T-helper 17 cell (primary cell): ENCODE results near the gene PLCL2. TPM values are rescaled to one million over a fixed set of nuclear protein-coding genes. Genes with fewer than 3 reads are reported as not detected.

Source experiments
- ATAC-seq: fragments of 150-1000 bp; cut with Tn5 transposase; 2 replicates; pipeline ENCODE4 v1.10.0; 2021; ENCODE audit warnings: mild to moderate bottlenecking, moderate library complexity
- DNase-seq, 3 donors: peaks; one replicate each; pipeline versions ENCODE4 v3.0.0 to v3.0.0-alpha.2; 2020 to 2021
- H3K9me3 ChIP-seq: one replicate; pipeline ENCODE4 v1.7.0; 2013; ENCODE audit warnings: low read length, mild to moderate bottlenecking; ENCODE audit not compliant: control insufficient read depth, poor library complexity, severe bottlenecking
- H3K27ac Mint-ChIP-seq: one replicate; pipeline ENCODE4 v1.8.0; 2022; ENCODE audit warnings: mild to moderate bottlenecking, moderate library complexity, mixed read lengths
- H3K27me3 Mint-ChIP-seq: one replicate; pipeline ENCODE4 v1.8.0; 2022; ENCODE audit warnings: mixed read lengths
- H3K36me3 Mint-ChIP-seq: one replicate; pipeline ENCODE4 v1.8.0; 2022; ENCODE audit warnings: low read depth, mixed read lengths
- H3K4me1 Mint-ChIP-seq: one replicate; pipeline ENCODE4 v1.8.0; 2022; ENCODE audit warnings: mild to moderate bottlenecking, mixed read lengths
- H3K4me3 Mint-ChIP-seq: one replicate; pipeline ENCODE4 v1.8.0; 2022; ENCODE audit warnings: mild to moderate bottlenecking, moderate library complexity, mixed read lengths
- total RNA-seq, 4 donors: library from RNA in 2 of 4; stranded (reverse) in 2 of 4; gene quantifications; one replicate each; pipeline ENCODE4 v1.2.3 and lab custom pipeline; 2022 to 2026

The PLCL2 gene
- total RNA-seq, 2 donors from 2014 or later: 53.5 to 55.3 TPM

DNA sequence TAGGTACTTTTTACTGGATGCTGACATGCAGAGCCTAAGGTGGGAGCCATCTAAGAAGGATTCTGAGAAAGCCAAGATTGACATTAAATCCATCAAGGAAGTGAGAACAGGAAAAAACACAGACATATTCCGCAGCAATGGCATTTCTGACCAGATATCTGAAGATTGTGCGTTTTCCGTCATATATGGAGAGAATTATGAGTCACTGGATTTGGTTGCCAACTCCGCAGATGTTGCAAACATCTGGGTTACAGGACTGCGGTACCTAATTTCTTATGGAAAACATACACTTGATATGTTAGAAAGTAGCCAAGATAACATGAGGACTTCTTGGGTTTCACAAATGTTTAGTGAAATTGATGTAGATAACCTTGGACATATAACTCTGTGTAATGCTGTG lies 125.1 kb downstream of the PLCL2 start:
- ATAC-seq: no peak
- Mint-ChIP-seq H3K27me3 (no peaks in the 10 kb centered on the region), H3K4me3 (no peak overlapping the region), H3K36me3 (peaks cover 3% of the 10 kb centered on the region), H3K27ac (no peak overlapping the region), H3K4me1 (peaks cover 29% of the 10 kb centered on the region)
- no peak for DNase-seq
- no peaks in the 10 kb centered on the region for H3K9me3 ChIP-seq

DNA sequence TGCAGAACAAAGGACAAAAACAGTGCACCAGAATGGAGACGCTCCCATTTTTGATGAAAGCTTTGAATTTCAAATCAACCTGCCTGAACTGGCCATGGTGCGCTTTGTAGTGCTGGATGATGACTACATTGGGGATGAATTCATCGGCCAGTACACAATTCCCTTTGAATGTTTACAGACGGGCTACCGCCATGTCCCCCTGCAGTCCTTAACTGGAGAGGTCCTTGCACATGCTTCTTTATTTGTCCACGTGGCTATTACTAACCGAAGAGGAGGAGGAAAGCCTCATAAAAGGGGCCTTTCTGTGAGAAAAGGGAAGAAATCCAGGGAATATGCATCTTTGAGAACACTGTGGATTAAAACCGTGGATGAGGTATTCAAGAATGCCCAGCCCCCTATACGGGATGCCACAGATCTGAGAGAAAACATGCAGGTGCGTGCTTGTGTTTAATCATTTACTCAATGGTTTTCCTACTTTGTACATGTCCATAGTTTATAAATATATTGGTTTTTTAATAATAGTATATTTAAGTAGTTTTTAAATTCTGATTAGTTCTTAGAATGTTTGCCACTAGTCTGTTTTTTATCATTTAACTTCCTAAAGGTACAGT lies 127.1 kb downstream of the PLCL2 start:
- Mint-ChIP-seq H3K36me3 (peaks cover 5% of the 10 kb centered on the region), H3K4me3 (no peak overlapping the region), H3K27ac (no peak overlapping the region), H3K4me1 (peaks cover 19% of the 10 kb centered on the region), H3K27me3 (no peaks in the 10 kb centered on the region)
- no peak for DNase-seq
- ATAC-seq: no peak
- no peaks in the 10 kb centered on the region for H3K9me3 ChIP-seq

DNA sequence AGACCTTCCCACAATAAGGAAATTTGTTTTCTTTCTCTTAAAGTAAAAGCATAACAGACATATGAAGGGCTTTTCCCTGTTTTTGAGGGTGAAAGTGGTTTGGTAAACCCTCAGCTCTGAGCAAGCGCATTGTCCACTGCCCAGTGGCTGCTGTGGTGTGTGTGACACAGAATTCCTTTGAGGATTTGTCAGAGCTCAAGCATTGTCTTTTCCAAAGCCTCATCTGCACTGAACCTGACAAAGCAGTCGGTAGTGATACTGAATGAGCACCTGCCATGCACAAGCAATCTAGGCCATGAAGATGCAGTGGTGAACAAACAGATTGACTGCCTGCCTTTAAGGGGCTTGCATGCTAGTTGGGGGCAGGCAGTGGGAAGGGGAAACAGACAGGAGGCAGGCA lies 128.3 kb downstream of the PLCL2 start:
- no peaks in the 10 kb centered on the region for H3K27me3 Mint-ChIP-seq
- H3K4me1 Mint-ChIP-seq: peaks cover 21% of the 10 kb centered on the region
- H3K27ac Mint-ChIP-seq: peak overlapping the region; percentile 29
- no peak overlapping the region for H3K4me3 Mint-ChIP-seq
- ATAC-seq (no peak), DNase-seq (no peak)
- H3K9me3 ChIP-seq: no peaks in the 10 kb centered on the region
- peaks cover 5% of the 10 kb centered on the region for H3K36me3 Mint-ChIP-seq

DNA sequence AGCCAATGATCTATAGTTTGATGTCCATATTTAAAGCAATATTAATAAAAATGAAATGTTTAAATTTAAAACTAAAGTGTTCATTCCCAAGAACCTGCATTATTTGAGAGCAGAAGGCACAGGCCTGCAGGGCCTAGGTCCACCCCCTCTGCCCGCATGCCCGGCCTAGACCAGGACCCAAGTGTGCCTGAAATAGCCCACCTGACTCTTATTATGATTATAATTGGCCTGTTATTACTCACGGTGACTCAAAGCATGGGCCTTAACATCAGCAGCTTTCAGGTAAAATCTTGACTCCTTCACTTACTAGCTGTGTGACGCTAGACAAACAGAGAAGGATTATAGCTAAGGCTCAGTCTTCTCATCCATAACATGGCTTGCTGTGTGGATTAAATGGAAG lies 128.8 kb downstream of the PLCL2 start:
- Mint-ChIP-seq H3K36me3 (peaks cover 5% of the 10 kb centered on the region), H3K4me3 (no peak overlapping the region), H3K27me3 (no peaks in the 10 kb centered on the region), H3K27ac (peak overlapping the region; percentile 29), H3K4me1 (peaks cover 21% of the 10 kb centered on the region)
- ATAC-seq: no peak
- no peaks in the 10 kb centered on the region for H3K9me3 ChIP-seq
- no peak for DNase-seq

DNA sequence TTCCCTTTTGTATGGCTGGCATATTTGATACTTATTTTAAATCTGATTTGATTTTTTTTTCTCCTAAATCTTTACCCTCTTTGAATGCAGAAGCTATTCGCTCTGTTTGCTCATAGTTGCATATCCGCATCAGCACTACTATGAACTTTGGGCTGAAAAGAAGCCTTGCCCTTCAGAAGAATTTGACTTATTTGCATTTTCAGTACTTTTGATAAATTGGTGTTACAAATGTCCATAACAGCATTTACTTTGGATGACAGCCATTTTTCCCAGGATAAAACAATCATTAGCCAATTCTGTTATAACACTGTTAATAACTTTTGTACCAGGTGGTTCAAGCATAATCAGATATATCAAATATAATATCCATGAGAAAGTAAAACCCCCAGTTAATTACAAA lies 129.5 kb downstream of the PLCL2 start:
- Mint-ChIP-seq H3K4me1 (peaks cover 21% of the 10 kb centered on the region), H3K4me3 (no peak overlapping the region), H3K27me3 (no peaks in the 10 kb centered on the region), H3K36me3 (peaks cover 5% of the 10 kb centered on the region), H3K27ac (peak overlapping the region; percentile 29)
- no peak for DNase-seq
- H3K9me3 ChIP-seq: no peaks in the 10 kb centered on the region
- no peak for ATAC-seq

DNA sequence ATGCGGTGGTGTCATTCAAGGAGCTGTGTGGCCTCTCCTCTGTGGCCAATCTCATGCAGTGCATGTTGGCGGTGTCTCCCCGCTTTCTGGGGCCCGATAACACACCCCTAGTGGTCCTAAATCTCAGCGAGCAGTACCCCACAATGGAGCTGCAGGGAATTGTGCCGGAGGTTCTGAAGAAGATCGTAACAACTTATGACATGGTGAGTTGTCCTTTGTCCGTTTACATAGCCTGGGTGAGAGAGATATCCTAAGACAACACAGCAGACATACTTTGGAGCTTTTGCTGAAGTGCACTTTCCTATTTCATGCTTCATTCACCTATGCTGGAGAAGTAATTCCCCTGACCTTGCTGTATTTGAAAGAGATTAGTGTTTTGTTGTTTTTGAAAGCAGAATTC lies 130.0 kb downstream of the PLCL2 start:
- H3K9me3 ChIP-seq: no peaks in the 10 kb centered on the region
- H3K4me3 Mint-ChIP-seq: no peak overlapping the region
- H3K36me3 Mint-ChIP-seq: peaks cover 5% of the 10 kb centered on the region
- peak overlapping the region; percentile 29 for H3K27ac Mint-ChIP-seq
- DNase-seq (no peak), ATAC-seq (no peak)
- peaks cover 21% of the 10 kb centered on the region for H3K4me1 Mint-ChIP-seq
- no peaks in the 10 kb centered on the region for H3K27me3 Mint-ChIP-seq

DNA sequence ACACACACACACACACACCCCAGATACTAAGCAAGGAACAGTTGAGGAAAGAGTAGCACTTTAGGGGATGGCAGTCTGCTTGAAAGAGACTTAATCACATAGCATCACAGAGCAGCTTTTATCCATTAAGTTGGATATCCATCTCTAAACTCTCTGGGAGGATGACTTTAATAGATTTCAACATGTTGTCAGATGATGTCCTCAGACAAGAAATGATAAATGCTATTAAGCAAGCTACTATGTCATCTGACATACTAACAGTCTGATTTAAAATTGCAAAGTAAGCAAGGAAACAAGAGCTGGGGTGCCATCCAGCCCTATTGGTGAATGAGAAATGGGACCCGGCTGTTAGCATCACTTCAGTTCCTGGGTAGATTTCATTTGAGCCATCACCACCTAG lies 136.9 kb downstream of the PLCL2 start:
- DNase-seq (no peak), ATAC-seq (no peak)
- Mint-ChIP-seq H3K27me3 (no peaks in the 10 kb centered on the region), H3K36me3 (peaks cover 3% of the 10 kb centered on the region), H3K27ac (peak overlapping the region; percentile 73), H3K4me3 (no peak overlapping the region), H3K4me1 (peaks cover 39% of the 10 kb centered on the region)
- H3K9me3 ChIP-seq: no peaks in the 10 kb centered on the region

DNA sequence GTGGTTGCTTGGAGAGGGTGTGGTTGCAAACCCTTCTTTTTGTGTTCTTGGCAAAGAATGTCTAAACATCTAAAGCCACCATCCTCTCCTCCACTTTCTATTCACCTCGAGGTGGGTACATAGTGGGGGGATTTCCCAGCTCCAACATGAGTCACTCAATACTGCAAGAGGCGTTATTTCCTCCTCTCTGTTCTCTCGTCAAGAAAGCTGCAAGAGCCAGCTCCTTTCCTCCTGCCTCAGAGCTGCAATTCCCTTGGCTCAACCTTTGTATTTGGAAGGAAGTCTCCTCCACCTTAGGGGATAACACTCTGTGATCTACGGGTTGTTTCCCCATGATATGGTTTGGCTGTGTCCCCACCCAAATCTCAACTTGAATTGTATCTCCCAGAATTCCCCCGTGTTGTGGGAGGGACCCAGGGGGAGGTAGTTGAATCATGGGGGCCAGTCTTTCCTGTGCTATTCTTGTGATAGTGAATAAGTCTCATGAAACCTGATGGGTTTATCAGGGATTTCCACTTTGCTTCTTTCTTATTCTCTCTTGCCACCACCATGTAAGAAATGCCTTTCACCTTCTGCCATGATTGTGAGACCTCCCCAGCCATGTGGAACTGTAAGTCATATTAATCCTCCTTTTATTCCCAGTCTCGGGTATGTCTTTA lies 138.4 kb downstream of the PLCL2 start:
- H3K36me3 Mint-ChIP-seq: peaks cover 5% of the 10 kb centered on the region
- H3K27ac Mint-ChIP-seq: peak overlapping the region; percentile 73
- H3K4me3 Mint-ChIP-seq: peak overlapping the region; percentile 73
- peak; percentile 98 for ATAC-seq
- peak in 1 of 3 donors; percentile 14 for DNase-seq
- peaks cover 40% of the 10 kb centered on the region for H3K4me1 Mint-ChIP-seq
- no peaks in the 10 kb centered on the region for H3K27me3 Mint-ChIP-seq
- no peaks in the 10 kb centered on the region for H3K9me3 ChIP-seq

DNA sequence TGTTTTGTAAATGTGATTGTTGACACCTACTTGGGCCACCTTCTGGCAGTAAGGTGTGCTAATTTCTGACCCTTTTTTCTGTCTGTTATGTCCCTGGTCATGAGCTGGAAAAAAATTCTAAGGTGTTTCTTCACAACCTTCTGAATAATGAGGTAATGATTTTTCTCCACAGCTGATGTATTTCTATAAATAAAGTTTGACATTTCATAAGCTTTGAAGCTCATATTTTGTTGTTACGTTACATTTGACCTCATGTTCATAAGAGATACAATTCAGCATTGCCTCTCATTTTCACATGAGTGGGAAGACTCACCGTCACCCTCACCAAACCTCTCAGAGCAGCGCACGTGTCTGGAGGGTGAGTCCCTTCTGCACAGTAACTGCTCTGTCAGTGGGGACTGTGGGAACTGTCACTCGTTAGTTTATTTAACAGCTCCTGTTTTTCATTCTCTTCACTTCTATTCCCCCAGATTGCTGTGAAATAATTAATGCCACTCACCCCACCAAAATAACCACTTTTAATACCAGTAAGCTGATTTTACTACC lies 140.9 kb downstream of the PLCL2 start:
- H3K27ac Mint-ChIP-seq: peak overlapping the region; percentile 24
- no peak for ATAC-seq
- H3K4me3 Mint-ChIP-seq: no peak overlapping the region
- H3K27me3 Mint-ChIP-seq: no peaks in the 10 kb centered on the region
- H3K9me3 ChIP-seq: no peaks in the 10 kb centered on the region
- H3K36me3 Mint-ChIP-seq: peaks cover 5% of the 10 kb centered on the region
- H3K4me1 Mint-ChIP-seq: peaks cover 63% of the 10 kb centered on the region
- no peak for DNase-seq

DNA sequence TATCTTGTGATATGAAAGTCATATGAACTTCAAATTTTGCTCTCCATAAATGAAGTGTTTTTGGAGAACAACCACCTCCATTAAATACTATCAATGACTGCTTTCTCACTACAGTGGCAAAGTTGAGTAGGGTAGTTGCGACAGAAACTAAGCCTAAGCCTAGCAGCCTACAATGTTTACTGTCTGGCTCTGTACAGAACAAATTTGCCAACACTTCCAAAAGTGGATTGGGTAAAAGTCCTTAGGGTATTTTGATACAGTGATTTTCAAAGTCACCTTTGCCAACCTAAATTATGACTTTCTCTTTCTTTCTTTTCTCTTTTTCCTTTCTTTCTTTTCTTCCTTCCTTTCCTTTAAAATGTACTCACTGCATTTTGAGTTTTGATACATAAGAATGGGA lies 142.6 kb downstream of the PLCL2 start:
- Mint-ChIP-seq H3K4me1 (peaks cover 60% of the 10 kb centered on the region), H3K27ac (no peak overlapping the region)
- no peak for ATAC-seq

DNA sequence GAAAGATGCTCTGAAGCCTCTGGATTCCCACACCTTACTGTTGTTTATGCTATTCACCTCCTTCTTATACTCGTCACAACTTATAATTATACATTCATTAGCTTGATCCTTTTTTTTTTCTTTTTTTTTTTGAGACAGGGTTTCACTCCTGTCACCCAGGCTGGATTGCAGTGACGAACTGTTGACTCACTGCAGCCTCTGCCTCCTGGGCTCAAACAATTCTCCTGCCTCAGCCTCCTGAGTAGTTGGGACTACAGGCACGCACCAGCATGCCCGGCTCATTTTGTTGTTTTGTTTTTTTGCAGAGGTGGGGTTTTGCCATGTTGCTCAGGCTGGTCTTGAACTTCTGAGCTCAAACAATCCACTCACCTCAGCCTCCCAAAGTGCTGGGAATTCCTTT lies 143.6 kb downstream of the PLCL2 start:
- Mint-ChIP-seq H3K36me3 (peaks cover 2% of the 10 kb centered on the region), H3K27me3 (no peaks in the 10 kb centered on the region), H3K4me1 (peaks cover 54% of the 10 kb centered on the region), H3K4me3 (peak overlapping the region; percentile 25), H3K27ac (peak overlapping the region; percentile 65)
- DNase-seq: no peak
- H3K9me3 ChIP-seq: no peaks in the 10 kb centered on the region
- ATAC-seq: no peak

More for the DNA sequence above, 142.6 kb downstream of the PLCL2 start:
- Mint-ChIP-seq H3K36me3 (peaks cover 2% of the 10 kb centered on the region), H3K4me3 (no peak overlapping the region), H3K27me3 (no peaks in the 10 kb centered on the region)
- H3K9me3 ChIP-seq: no peaks in the 10 kb centered on the region
- no peak for DNase-seq

DNA sequence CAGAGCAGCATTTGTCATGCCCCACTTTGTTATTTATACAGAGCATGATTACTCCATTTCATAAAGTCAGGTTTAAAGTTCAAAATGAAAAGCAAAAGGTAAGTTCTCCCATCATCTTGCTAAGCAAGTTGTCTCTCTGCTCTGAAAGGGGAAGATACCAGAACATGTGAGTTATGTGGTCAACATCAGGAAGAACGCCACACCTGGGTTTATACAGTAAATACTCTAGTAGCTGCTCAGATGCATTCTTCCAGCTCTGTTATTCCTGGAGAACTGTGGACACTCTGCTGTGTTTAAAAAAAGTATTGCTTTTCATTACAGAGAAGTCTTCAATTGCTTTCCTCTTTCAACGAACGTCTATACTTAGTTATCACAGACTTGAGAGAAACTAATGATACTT lies 145.7 kb downstream of the PLCL2 start:
- Mint-ChIP-seq H3K36me3 (peaks cover 10% of the 10 kb centered on the region), H3K27me3 (no peaks in the 10 kb centered on the region), H3K4me3 (no peak overlapping the region), H3K4me1 (peaks cover 49% of the 10 kb centered on the region), H3K27ac (peak overlapping the region; percentile 65)
- no peak for DNase-seq
- ATAC-seq: peak; percentile 64
- no peaks in the 10 kb centered on the region for H3K9me3 ChIP-seq

DNA sequence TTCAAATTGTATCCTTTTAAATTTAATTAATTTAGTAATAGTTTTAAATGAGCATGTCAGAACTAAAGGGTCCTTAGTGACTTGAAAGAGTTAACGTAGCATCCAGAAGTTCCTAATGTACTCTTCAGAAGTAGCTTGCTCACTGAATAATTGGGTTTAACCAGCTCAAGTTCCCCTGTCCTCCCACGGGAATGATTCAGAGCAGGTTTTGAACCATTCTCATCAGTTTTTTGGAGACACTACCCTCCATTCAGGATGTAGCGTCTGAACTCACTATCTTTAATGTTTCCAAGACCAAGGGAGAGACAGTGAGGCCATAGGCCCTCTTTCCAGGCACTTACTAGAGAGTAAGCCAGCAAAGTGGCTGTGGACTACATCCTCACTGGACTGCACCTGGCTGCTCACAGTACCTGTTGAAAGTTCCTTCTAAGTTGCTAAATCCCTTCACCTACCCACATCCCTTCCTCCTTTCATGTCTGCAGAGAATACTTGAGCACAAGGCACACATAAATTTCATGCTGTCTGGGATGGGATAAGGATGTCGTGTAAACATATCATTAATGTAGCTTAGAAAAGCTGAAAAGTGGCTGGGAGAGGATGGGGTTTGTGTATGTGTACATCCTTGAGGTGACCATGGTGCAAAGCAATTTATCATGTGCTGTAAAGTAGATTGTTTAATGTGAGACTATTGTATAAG lies 146.3 kb downstream of the PLCL2 start:
- H3K4me3 Mint-ChIP-seq: no peak overlapping the region
- H3K27ac Mint-ChIP-seq: no peak overlapping the region
- DNase-seq (no peak), ATAC-seq (no peak)
- no peaks in the 10 kb centered on the region for H3K27me3 Mint-ChIP-seq
- H3K36me3 Mint-ChIP-seq: peaks cover 11% of the 10 kb centered on the region
- no peaks in the 10 kb centered on the region for H3K9me3 ChIP-seq
- H3K4me1 Mint-ChIP-seq: peaks cover 50% of the 10 kb centered on the region
